Astrocyte (in vitro differentiated cells and primary cell): ENCODE results near the gene CEP290. TPM values are rescaled to one million over a fixed set of nuclear protein-coding genes. Genes with fewer than 3 reads are reported as not detected.

Experiments
- DNase-seq: peaks from one replicate; pipeline ENCODE4 v3.0.0-alpha.2; 2010; ENCODE audit warnings: low read depth
- FAIRE-seq: peaks from 2 replicates; lab custom pipeline; 2011; peaks lifted over from hg19 to GRCh38; lab: Jason Lieb, UNC
- H2AFZ ChIP-seq: 2 replicates; pipeline ENCODE4 v1.6.0; 2012; ENCODE audit warnings: low read depth, low read length, inconsistent platforms
- H3K27ac ChIP-seq: 2 replicates; pipeline ENCODE4 v1.5.1; 2011; ENCODE audit warnings: low read depth, low read length, inconsistent platforms
- H3K27me3 ChIP-seq: 2 replicates; pipeline ENCODE4 v1.6.0; 2011; ENCODE audit warnings: low read length, inconsistent platforms; ENCODE audit not compliant: insufficient read depth
- H3K36me3 ChIP-seq: 2 replicates; pipeline ENCODE4 v1.5.1; 2011; ENCODE audit warnings: low read length, inconsistent platforms; ENCODE audit not compliant: insufficient read depth
- H3K4me1 ChIP-seq: 2 replicates; pipeline ENCODE4 v1.5.1; 2011; ENCODE audit warnings: low read length, inconsistent platforms; ENCODE audit not compliant: insufficient read depth
- H3K4me2 ChIP-seq: 2 replicates; pipeline ENCODE4 v1.6.0; 2012; ENCODE audit warnings: low read length, inconsistent platforms
- H3K4me3 ChIP-seq: 2 replicates; pipeline ENCODE4 v1.5.1; 2011; ENCODE audit warnings: low read depth, mild to moderate bottlenecking, low read length, inconsistent platforms; ENCODE audit not compliant: insufficient read depth
- H3K79me2 ChIP-seq: 2 replicates; pipeline ENCODE4 v1.6.0; 2012; ENCODE audit warnings: mild to moderate bottlenecking, low read length, inconsistent platforms; ENCODE audit not compliant: insufficient read depth
- H3K9ac ChIP-seq: 2 replicates; pipeline ENCODE4 v1.6.0; 2012; ENCODE audit warnings: mild to moderate bottlenecking, low read length, inconsistent platforms
- H3K9me3 ChIP-seq: 2 replicates; pipeline ENCODE4 v1.5.1; 2012; ENCODE audit warnings: low read depth, mild to moderate bottlenecking, low read length, inconsistent platforms; ENCODE audit not compliant: insufficient read depth
- H4K20me1 ChIP-seq: 2 replicates; pipeline ENCODE4 v1.6.0; 2012; ENCODE audit warnings: low read length, inconsistent platforms; ENCODE audit not compliant: insufficient read depth
- H3K27ac Mint-ChIP-seq: one replicate; pipeline ENCODE4 v1.8.0; 2021; ENCODE audit warnings: mild to moderate bottlenecking, mixed read lengths; ENCODE audit not compliant: unreplicated experiment
- H3K27me3 Mint-ChIP-seq: one replicate; pipeline ENCODE4 v1.8.0; 2021; ENCODE audit warnings: low read depth, mixed read lengths; ENCODE audit not compliant: unreplicated experiment
- H3K36me3 Mint-ChIP-seq: one replicate; pipeline ENCODE4 v1.8.0; 2021; ENCODE audit warnings: low read depth, mixed read lengths; ENCODE audit not compliant: unreplicated experiment
- H3K4me1 Mint-ChIP-seq: one replicate; pipeline ENCODE4 v1.8.0; 2021; ENCODE audit warnings: low read depth, mixed read lengths; ENCODE audit not compliant: unreplicated experiment
- H3K4me3 Mint-ChIP-seq: one replicate; pipeline ENCODE4 v1.8.0; 2021; ENCODE audit warnings: mild to moderate bottlenecking, moderate library complexity, mixed read lengths; ENCODE audit not compliant: unreplicated experiment
- H3K9me3 Mint-ChIP-seq: one replicate; pipeline ENCODE4 v1.8.0; 2021; ENCODE audit warnings: mild to moderate bottlenecking, mixed read lengths; ENCODE audit not compliant: unreplicated experiment
- CTCF ChIP-seq: IDR thresholded peaks from 2 replicates; pipeline ENCODE4 v1.5.1; 2011; ENCODE audit warnings: low read depth, mild to moderate bottlenecking, inconsistent platforms, low read length, moderate library complexity; ENCODE audit not compliant: insufficient read depth
- EZH2 ChIP-seq: IDR thresholded peaks from 2 replicates; pipeline ENCODE4 v1.6.1; 2012; ENCODE audit warnings: mild to moderate bottlenecking, low read length, inconsistent platforms; ENCODE audit not compliant: insufficient read depth
- total RNA-seq: library from RNA; stranded (reverse); gene quantifications from 2 replicates; pipeline ENCODE4 v1.2.1, GENCODE V29; 2021

CEP290 gene
- total RNA-seq, 1 donor from 2014 or later = 20.1 TPM

GRCh38 chr12:88113871-88114270 is 28.0 kb downstream of the CEP290 start:
- Mint-ChIP-seq H3K36me3 (peaks cover 6% of the 10 kb centered on the region), H3K27me3 (no peaks in the 10 kb centered on the region), H3K4me1 (peaks cover 7% of the 10 kb centered on the region), H3K4me3 (no peak overlapping the region), H3K27ac (peak overlapping the region; percentile 85), H3K9me3 (no peaks in the 10 kb centered on the region)
- peak overlapping the region; percentile 13 for H3K9ac ChIP-seq
- no peak for TF ChIP-seq EZH2
- no peak for TF ChIP-seq CTCF
- H3K79me2 ChIP-seq = no peaks in the 10 kb centered on the region
- no peak overlapping the region for H2AFZ ChIP-seq
- FAIRE-seq (peak; percentile 23), DNase-seq (peak; percentile 48)
- H3K9me3 ChIP-seq = no peaks in the 10 kb centered on the region
- peak overlapping the region; percentile 38 for H3K27ac ChIP-seq
- no peaks in the 10 kb centered on the region for H4K20me1 ChIP-seq
- peaks cover 5% of the 10 kb centered on the region for H3K4me1 ChIP-seq
- no peak overlapping the region for H3K4me3 ChIP-seq
- H3K36me3 ChIP-seq = peaks cover 24% of the 10 kb centered on the region
- no peaks in the 10 kb centered on the region for H3K27me3 ChIP-seq
- peak overlapping the region; percentile 65 for H3K4me2 ChIP-seq

GRCh38 chr12:88111074-88111652 is 30.7 kb downstream of the CEP290 start:
- Mint-ChIP-seq H3K9me3 (no peaks in the 10 kb centered on the region), H3K27ac (no peak overlapping the region), H3K4me3 (no peak overlapping the region), H3K27me3 (no peaks in the 10 kb centered on the region), H3K4me1 (peaks cover 7% of the 10 kb centered on the region), H3K36me3 (peaks cover 2% of the 10 kb centered on the region)
- peak; percentile 38 for TF ChIP-seq CTCF
- TF ChIP-seq EZH2 = no peak
- H3K4me2 ChIP-seq = peak overlapping the region; percentile 78
- no peaks in the 10 kb centered on the region for H3K27me3 ChIP-seq
- H3K36me3 ChIP-seq = peaks cover 23% of the 10 kb centered on the region
- peak overlapping the region; percentile 45 for H2AFZ ChIP-seq
- peak; percentile 84 for FAIRE-seq
- peak; percentile 26 for DNase-seq
- H3K9ac ChIP-seq = peak overlapping the region; percentile 66
- no peaks in the 10 kb centered on the region for H4K20me1 ChIP-seq
- no peaks in the 10 kb centered on the region for H3K9me3 ChIP-seq
- no peaks in the 10 kb centered on the region for H3K79me2 ChIP-seq
- H3K4me1 ChIP-seq = peaks cover 5% of the 10 kb centered on the region
- H3K27ac ChIP-seq = no peak overlapping the region
- H3K4me3 ChIP-seq = no peak overlapping the region

GRCh38 chr12:88108021-88108420 is 33.9 kb downstream of the CEP290 start:
- H3K4me3 Mint-ChIP-seq = no peak overlapping the region
- TF ChIP-seq EZH2 (no peak), CTCF (no peak)
- H3K27ac Mint-ChIP-seq = no peak overlapping the region
- no peaks in the 10 kb centered on the region for H3K9me3 Mint-ChIP-seq
- no peaks in the 10 kb centered on the region for H3K4me1 ChIP-seq
- H3K4me3 ChIP-seq = no peak overlapping the region
- no peak overlapping the region for H2AFZ ChIP-seq
- FAIRE-seq (no peak), DNase-seq (no peak)
- no peaks in the 10 kb centered on the region for H3K36me3 Mint-ChIP-seq
- no peak overlapping the region for H3K4me2 ChIP-seq
- no peaks in the 10 kb centered on the region for H3K9me3 ChIP-seq
- H3K9ac ChIP-seq = no peak overlapping the region
- H3K27ac ChIP-seq = no peak overlapping the region
- H4K20me1 ChIP-seq = no peaks in the 10 kb centered on the region
- H3K79me2 ChIP-seq = no peaks in the 10 kb centered on the region
- H3K27me3 Mint-ChIP-seq = no peaks in the 10 kb centered on the region
- H3K4me1 Mint-ChIP-seq = no peaks in the 10 kb centered on the region
- H3K27me3 ChIP-seq = no peaks in the 10 kb centered on the region
- H3K36me3 ChIP-seq = peaks cover 17% of the 10 kb centered on the region
